OCI-LY1 (cell line): ENCODE data around the gene CHMP1A.

Source experiments
- H2AFZ ChIP-seq: fragments of 200-600 bp; sonication (generic), shearing (Covaris generic); 2 replicates; pipeline ENCODE4 v1.6.0; 2014; ENCODE audit warnings: antibody characterized with exemption, mild to moderate bottlenecking, low read length
- H3F3A ChIP-seq: fragments of 200-600 bp; sonication (generic), shearing (Covaris generic); 2 replicates; pipeline ENCODE4 v1.6.0; 2014; ENCODE audit warnings: mild to moderate bottlenecking, antibody characterized with exemption, low read length, moderate library complexity; ENCODE audit not compliant: insufficient read depth
- H3K27ac ChIP-seq: fragments of 200-600 bp; sonication (generic); 2 replicates; pipeline ENCODE4 v1.5.1; 2014; ENCODE audit warnings: low read length, mixed run types, mild to moderate bottlenecking, low read depth; ENCODE audit not compliant: poor library complexity, severe bottlenecking
- H3K27me3 ChIP-seq: fragments of 200-600 bp; sonication (generic); 2 replicates; pipeline ENCODE4 v1.6.0; 2014; ENCODE audit warnings: antibody characterized with exemption, mild to moderate bottlenecking, low read length, moderate library complexity; ENCODE audit not compliant: insufficient read depth
- H3K36me3 ChIP-seq: fragments of 200-600 bp; sonication (generic); 2 replicates; pipeline ENCODE4 v1.6.1; 2014; ENCODE audit warnings: mild to moderate bottlenecking, antibody characterized with exemption, low read length, moderate library complexity, mixed read lengths; ENCODE audit not compliant: insufficient read depth
- H3K4me1 ChIP-seq: fragments of 200-600 bp; sonication (generic); 2 replicates; pipeline ENCODE4 v1.5.1; 2014; ENCODE audit warnings: mild to moderate bottlenecking, low read length, moderate library complexity; ENCODE audit not compliant: insufficient read depth, severe bottlenecking
- H3K4me2 ChIP-seq: fragments of 200-600 bp; sonication (generic), shearing (Covaris generic); 2 replicates; pipeline ENCODE4 v1.6.1; 2014; ENCODE audit warnings: low read length
- H3K4me3 ChIP-seq: fragments of 200-600 bp; sonication (generic); 2 replicates; pipeline ENCODE4 v1.5.1; 2014; ENCODE audit warnings: low read length, low read depth, mild to moderate bottlenecking, mixed read lengths; ENCODE audit not compliant: poor library complexity, severe bottlenecking
- H3K79me2 ChIP-seq: fragments of 200-600 bp; shearing (Covaris generic); 2 replicates; pipeline ENCODE4 v1.6.1; 2016; ENCODE audit warnings: mixed run types, low read length, mixed read lengths; ENCODE audit not compliant: insufficient read depth
- H3K9ac ChIP-seq: fragments of 200-600 bp; sonication (generic), shearing (Covaris generic); 2 replicates; pipeline ENCODE4 v1.6.1; 2014; ENCODE audit warnings: mild to moderate bottlenecking, low read length, mixed read lengths
- H3K9me2 ChIP-seq: fragments of 200-600 bp; sonication (generic), shearing (Covaris generic); 2 replicates; pipeline ENCODE4 v1.6.1; 2014; ENCODE audit warnings: low read depth, mild to moderate bottlenecking, low read length, mixed read lengths
- H3K9me3 ChIP-seq: fragments of 200-600 bp; shearing (Covaris generic); 2 replicates; pipeline ENCODE4 v1.6.1; 2014; ENCODE audit warnings: low read length, mixed read lengths
- H4K20me1 ChIP-seq: fragments of 200-600 bp; sonication (generic), shearing (Covaris generic); 2 replicates; pipeline ENCODE4 v1.6.0; 2016; ENCODE audit warnings: mild to moderate bottlenecking, low read length; ENCODE audit not compliant: insufficient read depth
- EZH2 ChIP-seq: fragments of 200-600 bp; sonication (generic), shearing (Covaris generic); IDR thresholded peaks from 2 replicates; pipeline ENCODE4 v1.8.0; 2017; ENCODE audit warnings: borderline replicate concordance, mixed run types, mild to moderate bottlenecking, antibody characterized with exemption, low read length, moderate library complexity, mixed read lengths
- TF ChIP-seq, protein P1 (sequence below): fragments of 200-600 bp; sonication (generic), shearing (Covaris generic); IDR thresholded peaks from 2 replicates; pipeline ENCODE4 v1.5.1; 2017; ENCODE audit warnings: mild to moderate bottlenecking, antibody characterized with exemption, low read length, moderate library complexity, mixed read lengths

The CHMP1A gene

DNA sequence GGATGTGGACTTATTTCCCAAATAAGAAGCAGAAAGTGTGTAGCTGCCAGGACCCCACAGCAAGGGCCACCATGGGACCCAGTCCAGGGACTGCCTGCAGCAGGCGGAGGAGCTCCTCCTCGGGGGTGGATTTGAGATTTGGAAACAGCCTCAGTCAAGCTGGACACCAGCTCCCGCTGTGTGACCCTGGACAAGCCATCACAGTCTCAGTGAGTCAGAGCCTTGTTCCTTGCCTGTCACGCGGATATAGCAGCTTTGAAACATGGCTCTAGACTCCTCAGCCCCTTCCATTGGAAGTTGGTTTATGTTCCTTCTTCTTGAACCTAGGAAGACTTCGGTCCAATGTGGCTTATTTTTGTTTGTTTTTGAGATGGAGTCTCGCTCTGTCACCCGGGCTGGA, 56.6 kb downstream of the CHMP1A start:
- Histone ChIP-seq H3K4me2 (no peak overlapping the region), H3K27me3 (no peaks in the 10 kb centered on the region; the same call in none of the 2 replicates), H3K4me1 (no peaks in the 10 kb centered on the region), H4K20me1 (no peaks in the 10 kb centered on the region), H3K27ac (no peak overlapping the region), H3K9me2 (no peaks in the 10 kb centered on the region), H3K4me3 (no peak overlapping the region), H3F3A (no peaks in the 10 kb centered on the region), H2AFZ (no peak overlapping the region), H3K9ac (no peak overlapping the region), H3K9me3 (no peaks in the 10 kb centered on the region), H3K79me2 (no peaks in the 10 kb centered on the region), H3K36me3 (no peaks in the 10 kb centered on the region)
- no peak for TF ChIP-seq EZH2
- TF ChIP-seq, protein P1, sequence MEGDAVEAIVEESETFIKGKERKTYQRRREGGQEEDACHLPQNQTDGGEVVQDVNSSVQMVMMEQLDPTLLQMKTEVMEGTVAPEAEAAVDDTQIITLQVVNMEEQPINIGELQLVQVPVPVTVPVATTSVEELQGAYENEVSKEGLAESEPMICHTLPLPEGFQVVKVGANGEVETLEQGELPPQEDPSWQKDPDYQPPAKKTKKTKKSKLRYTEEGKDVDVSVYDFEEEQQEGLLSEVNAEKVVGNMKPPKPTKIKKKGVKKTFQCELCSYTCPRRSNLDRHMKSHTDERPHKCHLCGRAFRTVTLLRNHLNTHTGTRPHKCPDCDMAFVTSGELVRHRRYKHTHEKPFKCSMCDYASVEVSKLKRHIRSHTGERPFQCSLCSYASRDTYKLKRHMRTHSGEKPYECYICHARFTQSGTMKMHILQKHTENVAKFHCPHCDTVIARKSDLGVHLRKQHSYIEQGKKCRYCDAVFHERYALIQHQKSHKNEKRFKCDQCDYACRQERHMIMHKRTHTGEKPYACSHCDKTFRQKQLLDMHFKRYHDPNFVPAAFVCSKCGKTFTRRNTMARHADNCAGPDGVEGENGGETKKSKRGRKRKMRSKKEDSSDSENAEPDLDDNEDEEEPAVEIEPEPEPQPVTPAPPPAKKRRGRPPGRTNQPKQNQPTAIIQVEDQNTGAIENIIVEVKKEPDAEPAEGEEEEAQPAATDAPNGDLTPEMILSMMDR, result no peak

- H3K27me3 ChIP-seq, result no peaks in the 10 kb centered on the region; the same call in none of the 2 replicates
- H4K20me1 ChIP-seq, result no peaks in the 10 kb centered on the region
- H3K27ac ChIP-seq, result no peak overlapping the region
- H2AFZ ChIP-seq, result no peak overlapping the region
- H3F3A ChIP-seq, result no peaks in the 10 kb centered on the region
- H3K9me2 ChIP-seq, result no peaks in the 10 kb centered on the region
- H3K9ac ChIP-seq, result no peak overlapping the region
- H3K4me3 ChIP-seq, result no peak overlapping the region
- H3K9me3 ChIP-seq, result no peaks in the 10 kb centered on the region
- no peak for TF ChIP-seq EZH2
- TF ChIP-seq, protein P1, result no peak
- no peaks in the 10 kb centered on the region for H3K36me3 ChIP-seq
- H3K4me1 ChIP-seq, result no peaks in the 10 kb centered on the region
- H3K4me2 ChIP-seq, result no peak overlapping the region
- H3K79me2 ChIP-seq, result no peaks in the 10 kb centered on the region
Observed at GRCh38 chr16:89600427-89600826, 57.1 kb downstream of the CHMP1A start.

DNA sequence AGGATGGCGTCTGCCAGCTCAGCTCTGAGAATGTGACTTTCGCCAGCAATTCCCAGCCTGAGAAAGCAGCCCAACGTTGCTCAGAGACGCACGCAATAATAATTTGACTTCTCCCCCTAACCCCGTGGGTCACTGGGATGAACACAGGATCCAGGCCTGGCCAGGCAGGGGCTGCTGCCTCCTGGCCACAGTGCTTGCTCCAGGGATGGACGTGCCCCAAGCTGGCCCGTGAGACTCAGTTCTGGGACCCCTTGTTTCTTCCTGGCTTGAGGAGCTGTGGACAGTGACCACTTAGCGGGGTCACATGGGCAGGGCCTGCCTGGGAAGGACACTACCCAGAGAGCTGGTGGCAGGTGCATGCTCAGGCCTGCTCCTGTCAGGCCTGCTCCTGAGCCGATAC, 57.6 kb downstream of the CHMP1A start:
- Histone ChIP-seq H3K9me2 (no peaks in the 10 kb centered on the region), H4K20me1 (no peaks in the 10 kb centered on the region), H3K9me3 (no peaks in the 10 kb centered on the region), H3K27me3 (no peaks in the 10 kb centered on the region; the same call in none of the 2 replicates), H3F3A (no peaks in the 10 kb centered on the region), H3K9ac (no peak overlapping the region), H3K4me2 (no peak overlapping the region), H3K27ac (no peak overlapping the region), H3K36me3 (no peaks in the 10 kb centered on the region), H2AFZ (no peak overlapping the region), H3K79me2 (no peaks in the 10 kb centered on the region), H3K4me1 (no peaks in the 10 kb centered on the region), H3K4me3 (no peak overlapping the region)
- no peak for TF ChIP-seq EZH2
- TF ChIP-seq, protein P1, result no peak
